Measurements from ENCODE around the gene STRIP1.

Gene STRIP1

GRCh38 chr1:110034451-110035235, at the start of gene STRIP1:
Gene STRIP1, plus strand, starts transcription at chr1:110034624. Its CDS starts 14 bp downstream, at chr1:110034638.
- peak; percentile 20 to 93 (median 78) for DNase-seq

- peak in 2 of 51 donors; percentile 49 to 64 for DNase-seq
These were observed 49.0 kb upstream of the STRIP1 start for GRCh38 chr1:109985247-109986053.

DNA sequence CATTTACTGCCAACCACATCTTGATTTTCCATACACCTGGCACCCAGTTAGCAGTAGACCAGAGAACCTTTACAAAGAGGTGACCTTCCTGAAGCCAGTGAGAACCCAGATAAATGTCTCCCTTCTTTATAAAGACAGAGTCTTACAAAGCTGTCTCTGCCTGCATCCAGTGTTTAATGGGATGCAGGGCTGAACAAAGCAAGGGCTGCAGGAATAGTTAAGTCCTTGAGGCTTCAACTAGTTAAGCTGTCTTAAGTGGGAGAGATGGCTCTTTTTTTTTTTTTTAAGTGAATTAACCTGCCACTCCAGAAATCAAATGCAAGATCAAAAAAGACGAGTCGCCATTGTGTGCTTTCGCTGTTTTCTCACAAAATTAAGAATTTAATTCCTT, 48.4 kb upstream of the STRIP1 start:
- no peak for DNase-seq

GRCh38 chr1:109988349-109988914, 46.0 kb upstream of the STRIP1 start:
- no peak for DNase-seq

DNA sequence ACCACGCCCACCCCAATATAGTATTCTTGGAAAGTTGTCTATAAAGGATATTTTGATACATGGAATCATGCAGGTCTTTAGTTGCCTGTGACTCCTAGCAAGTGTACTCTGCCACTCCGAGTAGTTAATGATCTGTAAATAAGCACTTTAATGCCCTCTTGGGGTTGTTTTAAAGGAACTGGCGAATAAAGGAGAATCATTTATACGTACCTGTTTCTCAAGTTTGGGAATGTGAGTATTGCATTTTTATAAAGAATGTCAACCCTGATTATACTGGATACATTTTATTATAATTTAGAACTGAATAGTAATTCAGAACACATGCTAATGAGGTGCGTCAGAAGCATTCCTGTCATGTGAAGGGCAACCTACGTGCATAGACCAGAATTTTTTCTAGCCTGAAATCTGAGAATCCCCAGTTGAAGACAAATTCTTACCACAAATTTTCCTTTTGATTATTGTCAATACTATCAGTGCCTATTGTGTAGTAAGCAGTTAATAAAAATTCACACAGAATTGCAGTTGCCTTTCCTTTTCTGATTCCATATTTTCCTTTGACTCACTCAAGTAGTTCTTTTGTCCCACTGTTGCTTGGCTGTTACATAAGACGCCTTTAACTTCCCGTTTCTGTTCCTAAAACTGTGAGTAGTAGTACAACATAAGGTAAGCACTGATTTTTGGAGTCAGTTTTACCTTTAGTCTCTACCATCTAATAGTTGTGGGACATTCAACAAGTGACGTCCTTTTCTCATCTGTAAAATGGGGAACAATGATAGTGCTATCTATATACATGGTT, 44.7 kb upstream of the STRIP1 start:
- no peak for DNase-seq

GRCh38 chr1:109990302-109990653, 44.1 kb upstream of the STRIP1 start:
- DNase-seq, result no peak

DNA sequence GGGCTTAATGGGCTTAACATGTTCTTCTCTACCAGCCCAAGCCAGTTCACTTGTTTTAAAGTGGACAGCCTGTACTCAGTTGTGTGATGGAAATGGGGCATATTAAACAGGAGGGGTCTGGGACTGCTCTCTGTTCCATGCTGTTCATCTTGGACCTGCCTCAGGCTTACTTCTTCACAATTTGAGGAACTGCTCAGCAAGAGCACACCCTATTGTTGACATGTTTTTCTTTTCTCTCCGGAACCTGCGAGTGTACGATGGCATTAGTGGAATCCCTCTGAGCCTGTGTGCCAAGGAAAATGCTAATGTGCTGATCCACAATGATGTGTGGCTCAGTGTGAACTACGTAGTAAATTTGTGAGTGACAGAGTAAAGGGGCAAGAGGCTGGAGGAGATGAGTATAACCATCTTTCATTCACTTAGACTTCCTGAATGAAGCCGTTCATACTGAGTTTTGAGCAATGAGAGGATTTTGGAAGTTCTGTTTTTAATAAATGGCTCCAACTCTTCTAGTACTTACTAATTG, 43.0 kb upstream of the STRIP1 start:
- no peak for DNase-seq

GRCh38 chr1:109993885-109994284, 40.5 kb upstream of the STRIP1 start:
- DNase-seq, result peak in 1 of 51 donors; percentile 29

DNA sequence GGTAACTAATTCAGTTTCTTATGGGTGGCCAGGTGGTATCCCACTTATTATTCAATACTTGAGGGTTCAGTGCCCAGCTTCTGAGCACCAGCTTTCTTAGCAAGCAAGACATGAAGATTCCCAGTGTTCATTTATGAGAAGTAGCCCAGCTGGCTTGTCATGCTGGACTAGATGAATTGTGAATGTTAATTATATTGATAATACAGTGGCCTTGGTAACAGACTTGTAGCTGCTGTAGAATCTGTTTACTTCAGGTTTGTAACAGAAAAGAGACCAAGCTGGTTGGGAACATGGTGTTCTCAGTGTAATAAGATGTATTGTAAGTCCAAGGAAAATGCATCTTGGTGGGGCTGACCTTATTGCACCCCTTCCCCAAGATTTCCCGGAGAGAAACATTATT, 39.8 kb upstream of the STRIP1 start:
- DNase-seq, result peak in 7 of 51 donors; percentile 18 to 63 (median 55)

- DNase-seq, result no peak
These were observed 38.9 kb upstream of the STRIP1 start for GRCh38 chr1:109995536-109995935.

DNA sequence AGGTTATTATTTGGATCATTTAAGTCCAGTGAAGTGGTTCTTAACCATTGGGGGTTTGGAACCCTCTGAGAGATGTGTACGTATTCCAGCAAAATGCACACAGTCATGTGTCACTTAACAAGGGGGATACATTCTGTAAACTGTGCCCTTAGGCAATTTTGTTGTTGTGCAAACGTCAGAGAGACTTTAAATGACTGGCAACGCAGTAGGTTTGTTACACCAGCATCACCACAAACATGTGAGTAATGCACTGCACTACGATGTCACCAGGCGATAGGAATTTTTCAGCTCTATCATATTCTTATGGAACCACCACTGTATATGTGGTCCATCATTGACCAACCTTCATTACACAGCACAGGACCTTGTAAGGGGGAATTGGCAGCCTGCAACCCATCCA, 37.9 kb upstream of the STRIP1 start:
- no peak for DNase-seq

- DNase-seq, result no peak
These were observed 37.1 kb upstream of the STRIP1 start for GRCh38 chr1:109997204-109997866.

DNA sequence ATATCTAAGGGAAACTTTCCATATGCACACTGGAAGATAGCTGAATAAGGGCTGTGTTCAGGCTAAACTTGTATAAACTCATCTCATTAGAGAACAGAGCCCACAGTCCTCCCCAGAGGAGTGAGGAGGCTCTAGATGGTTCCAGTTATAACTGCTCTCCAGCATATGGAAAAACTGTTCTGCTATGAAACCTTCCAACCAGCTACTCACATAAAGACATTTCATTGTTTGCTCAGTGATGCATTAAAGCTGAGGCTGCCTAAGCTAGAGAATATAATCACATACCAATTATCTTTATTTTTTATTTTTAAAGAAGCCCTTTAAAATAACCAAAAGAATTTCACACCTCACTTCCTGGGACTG, 36.6 kb upstream of the STRIP1 start:
- no peak for DNase-seq

DNA sequence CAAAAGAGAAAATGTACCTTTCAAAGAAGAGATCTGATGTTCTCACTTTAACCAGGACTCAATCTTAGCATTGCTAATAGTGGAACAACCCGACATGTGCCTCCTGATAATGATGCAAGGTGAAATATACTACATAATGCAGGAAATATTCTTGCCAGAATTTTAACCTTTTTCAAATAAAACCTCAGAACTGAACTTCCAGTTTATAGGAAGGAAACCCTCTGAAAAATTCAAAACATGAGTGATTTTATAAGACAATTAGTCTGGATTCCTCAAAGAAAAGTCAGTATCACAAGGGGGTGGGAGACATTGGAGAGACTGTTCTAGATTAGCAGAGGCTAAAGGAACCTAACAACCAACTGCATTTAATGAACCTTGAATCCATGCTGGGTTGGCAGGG, 31.7 kb upstream of the STRIP1 start:
- DNase-seq, result no peak

GRCh38 chr1:110003747-110004428, 30.5 kb upstream of the STRIP1 start:
- peak in 5 of 51 donors; percentile 26 to 53 (median 35) for DNase-seq

DNA sequence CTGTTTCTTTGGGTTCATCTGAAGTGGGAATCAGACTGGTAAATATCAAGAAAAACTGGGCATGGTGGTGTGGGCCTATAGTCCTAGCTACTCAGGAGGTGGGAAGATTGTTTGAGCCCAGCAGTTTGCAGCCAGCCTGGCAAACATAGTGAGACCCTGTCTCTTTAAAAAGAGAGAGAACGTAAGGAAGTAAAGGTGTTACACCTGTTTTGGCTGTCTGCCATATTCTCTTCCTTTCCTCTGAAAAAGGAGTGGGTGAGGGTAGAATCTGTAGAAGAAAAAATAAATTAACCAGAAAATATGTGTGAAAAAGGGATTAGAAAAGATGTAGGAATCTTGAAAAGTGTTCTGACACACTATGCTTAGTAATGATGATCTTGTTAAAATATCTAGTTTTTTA, 29.8 kb upstream of the STRIP1 start:
- DNase-seq, result no peak

GRCh38 chr1:110005971-110006370, 28.5 kb upstream of the STRIP1 start:
- DNase-seq, result no peak

DNA sequence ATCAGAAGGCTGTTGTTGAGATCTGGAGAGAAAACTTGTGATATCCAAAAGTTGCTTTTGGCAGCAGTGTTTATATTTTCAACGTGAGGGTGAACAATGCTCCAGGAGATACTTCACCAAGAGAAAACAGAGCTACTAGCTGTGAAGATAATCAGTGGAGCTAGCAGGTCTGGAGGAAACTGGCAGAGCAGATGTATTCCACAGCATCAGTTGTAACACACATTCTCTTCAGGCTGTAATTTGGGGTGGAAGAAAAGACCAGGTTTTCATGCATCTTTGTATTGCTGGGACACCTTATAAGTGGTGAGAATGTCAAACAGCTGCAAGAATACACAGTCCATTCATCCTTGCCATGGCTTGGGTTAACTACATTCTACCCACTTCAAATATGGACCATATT, 27.9 kb upstream of the STRIP1 start:
- DNase-seq, result no peak

DNA sequence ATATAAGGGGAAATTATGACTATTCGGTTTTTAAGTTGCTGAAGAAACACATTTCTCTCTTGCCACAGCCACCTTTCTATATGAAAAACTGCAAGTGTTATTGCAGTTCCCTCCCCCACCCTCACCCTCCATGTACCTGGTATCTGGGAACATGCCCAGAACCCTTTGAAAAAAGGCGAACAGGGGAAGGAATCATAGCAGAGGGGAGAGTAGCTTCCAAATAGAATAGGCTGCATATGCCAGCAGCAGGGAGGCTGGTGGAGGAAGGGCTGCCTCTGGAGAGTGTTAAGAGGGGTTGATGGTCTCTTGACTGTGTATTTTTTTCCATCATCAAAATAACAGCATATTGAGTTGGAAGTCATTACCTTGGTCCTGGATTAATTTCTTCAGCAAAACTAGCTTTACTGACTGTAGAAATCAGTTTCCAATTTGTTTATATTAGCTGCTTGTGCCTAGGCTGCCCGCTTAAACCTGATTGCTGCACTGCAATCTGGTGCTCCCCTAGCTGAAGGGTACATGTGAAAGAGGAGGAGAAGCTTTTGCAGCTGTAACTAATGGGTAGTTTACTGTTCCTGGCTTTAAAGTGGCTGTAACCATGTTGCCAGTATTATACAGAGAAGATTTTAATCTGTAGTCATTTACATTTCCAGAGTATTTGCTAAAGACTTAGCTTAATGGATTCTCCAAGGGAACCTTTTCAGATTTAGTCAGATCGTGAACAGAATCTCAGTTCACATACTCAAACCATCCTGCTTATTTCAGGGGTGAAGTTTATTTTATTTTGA, 27.2 kb upstream of the STRIP1 start:
- DNase-seq, result no peak
